C4-2B (cell line): ENCODE results near the gene SELP.

Source experiments
- H3K27ac ChIP-seq: fragments of 450-650 bp; 2 replicates; pipeline ENCODE4 v1.5.1; 2017
- ZFX ChIP-seq: fragments of 450-650 bp; IDR thresholded peaks from 2 replicates; pipeline ENCODE4 v1.6.1; 2017
- TF ChIP-seq, protein P1 (sequence below): fragments of 450-650 bp; conservative IDR thresholded peaks from 2 replicates; pipeline ENCODE4 v1.5.1; 2017; ENCODE audit warnings: mild to moderate bottlenecking

The SELP gene

DNA sequence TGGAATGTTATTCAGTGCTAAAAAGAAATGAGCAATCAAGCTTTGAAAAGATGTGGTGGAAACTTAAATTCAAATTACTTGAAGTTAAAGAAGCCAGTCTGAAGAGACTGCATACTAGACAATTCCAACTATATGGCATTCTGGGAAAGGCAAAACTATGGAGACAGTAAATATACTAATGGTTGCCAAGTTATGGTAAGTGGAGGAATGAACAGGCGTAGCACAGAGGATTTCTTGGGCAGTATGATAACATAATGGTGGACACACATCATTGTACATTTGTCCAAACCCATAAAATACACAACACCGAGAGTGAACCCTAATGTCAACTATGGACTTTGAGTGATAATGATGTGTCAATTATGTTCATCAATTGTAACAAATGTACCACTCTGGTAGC is 21.1 kb upstream of the SELP start:
- TF ChIP-seq, protein P1, sequence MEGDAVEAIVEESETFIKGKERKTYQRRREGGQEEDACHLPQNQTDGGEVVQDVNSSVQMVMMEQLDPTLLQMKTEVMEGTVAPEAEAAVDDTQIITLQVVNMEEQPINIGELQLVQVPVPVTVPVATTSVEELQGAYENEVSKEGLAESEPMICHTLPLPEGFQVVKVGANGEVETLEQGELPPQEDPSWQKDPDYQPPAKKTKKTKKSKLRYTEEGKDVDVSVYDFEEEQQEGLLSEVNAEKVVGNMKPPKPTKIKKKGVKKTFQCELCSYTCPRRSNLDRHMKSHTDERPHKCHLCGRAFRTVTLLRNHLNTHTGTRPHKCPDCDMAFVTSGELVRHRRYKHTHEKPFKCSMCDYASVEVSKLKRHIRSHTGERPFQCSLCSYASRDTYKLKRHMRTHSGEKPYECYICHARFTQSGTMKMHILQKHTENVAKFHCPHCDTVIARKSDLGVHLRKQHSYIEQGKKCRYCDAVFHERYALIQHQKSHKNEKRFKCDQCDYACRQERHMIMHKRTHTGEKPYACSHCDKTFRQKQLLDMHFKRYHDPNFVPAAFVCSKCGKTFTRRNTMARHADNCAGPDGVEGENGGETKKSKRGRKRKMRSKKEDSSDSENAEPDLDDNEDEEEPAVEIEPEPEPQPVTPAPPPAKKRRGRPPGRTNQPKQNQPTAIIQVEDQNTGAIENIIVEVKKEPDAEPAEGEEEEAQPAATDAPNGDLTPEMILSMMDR = no peak
- no peak for TF ChIP-seq ZFX
- no peak overlapping the region for H3K27ac ChIP-seq

DNA sequence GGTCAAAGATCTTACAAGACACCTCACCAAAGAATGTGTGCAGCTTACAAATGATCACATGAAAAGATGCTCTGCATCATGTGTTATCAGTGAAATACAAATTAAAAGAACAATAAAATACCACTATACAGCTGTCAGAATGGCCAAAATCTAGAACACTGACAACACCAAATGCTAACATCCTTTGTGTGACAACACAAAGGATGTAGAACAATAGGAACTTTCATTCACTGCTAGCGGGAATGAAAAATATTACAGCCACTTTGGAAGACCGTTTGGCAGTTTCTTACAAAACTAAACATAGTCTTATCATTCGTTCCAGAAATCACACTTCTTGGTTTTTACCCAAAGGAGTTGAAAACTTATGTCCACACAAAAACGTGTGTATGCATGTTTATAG is 20.6 kb upstream of the SELP start:
- H3K27ac ChIP-seq = no peak overlapping the region
- TF ChIP-seq, protein P1 = no peak
- TF ChIP-seq ZFX = no peak

DNA sequence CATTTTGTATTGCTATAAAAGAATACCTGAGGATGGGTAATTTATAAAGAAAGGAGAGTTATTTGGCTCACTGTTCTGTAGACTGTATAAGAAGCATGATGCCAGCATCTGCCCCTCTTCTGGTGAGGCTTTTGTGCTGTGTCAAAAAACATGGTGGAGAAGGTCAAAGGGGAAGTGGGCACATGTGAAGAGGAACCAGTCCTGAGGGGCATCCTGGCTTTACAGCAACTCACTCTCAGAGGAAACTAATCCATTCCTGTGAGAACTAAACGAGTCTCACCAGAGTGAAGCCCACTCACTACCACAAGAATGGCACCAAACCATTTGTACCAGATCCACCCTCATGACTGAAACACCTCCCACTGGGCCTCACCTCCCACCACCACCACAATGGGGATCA is 18.8 kb upstream of the SELP start:
- TF ChIP-seq, protein P1 = no peak
- TF ChIP-seq ZFX = no peak
- no peak overlapping the region for H3K27ac ChIP-seq

DNA sequence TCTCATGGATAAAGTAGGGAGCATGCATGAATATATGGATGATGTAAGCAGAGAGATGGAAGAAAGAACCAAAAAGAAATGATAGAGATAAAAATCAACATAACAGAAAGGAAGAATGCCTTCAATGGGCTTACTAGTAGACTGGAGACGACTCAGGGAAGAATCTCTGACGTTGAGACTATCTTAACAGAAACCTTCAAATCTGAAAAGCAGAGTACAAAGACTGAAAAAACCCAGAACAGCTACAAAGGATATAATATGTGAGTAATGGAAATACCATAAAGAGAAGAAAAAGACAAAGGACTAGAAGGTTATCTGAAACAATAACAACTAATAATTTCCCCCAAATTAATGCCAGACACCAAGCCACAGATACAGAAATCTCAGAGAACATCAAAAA is 18.3 kb upstream of the SELP start:
- TF ChIP-seq, protein P1 = no peak
- TF ChIP-seq ZFX = no peak
- H3K27ac ChIP-seq = no peak overlapping the region

DNA sequence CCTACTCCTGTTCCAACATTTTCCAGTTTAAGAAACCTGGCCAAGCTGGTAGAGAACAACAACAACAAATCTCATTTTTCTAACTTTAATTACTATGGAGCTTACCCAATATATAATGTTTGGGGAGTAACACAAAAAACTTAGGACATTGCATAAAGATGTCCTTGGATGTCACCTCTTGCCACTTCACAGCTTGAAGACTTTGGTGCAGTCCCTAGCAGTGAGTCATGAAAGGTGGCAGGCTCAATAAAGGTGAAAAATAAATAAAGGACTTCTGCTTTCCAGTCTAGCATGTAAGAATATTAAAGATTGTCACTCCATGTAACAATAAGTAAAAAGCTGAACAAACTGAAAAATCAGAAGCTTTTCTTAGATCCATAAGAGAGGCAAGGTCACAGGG is 17.6 kb upstream of the SELP start:
- no peak overlapping the region for H3K27ac ChIP-seq

DNA sequence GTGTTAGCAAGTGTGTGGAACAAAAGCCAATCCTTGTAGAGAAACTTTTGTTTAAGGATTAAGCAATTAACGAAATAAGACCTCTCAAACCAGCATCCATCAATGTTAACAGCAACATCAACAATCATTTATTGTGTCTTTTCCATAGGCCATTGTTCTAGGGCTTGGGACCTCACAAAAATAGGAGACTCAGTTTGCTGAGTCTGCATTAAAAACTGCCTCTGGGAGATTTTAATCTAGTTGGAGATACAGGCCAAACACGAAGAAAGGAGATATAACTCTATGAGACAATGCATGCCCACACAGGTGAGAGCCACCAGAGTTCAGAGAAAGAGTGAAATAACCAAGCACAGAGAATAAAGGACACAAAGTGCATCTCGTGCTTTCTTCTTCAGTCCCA is 14.4 kb upstream of the SELP start:
- no peak for TF ChIP-seq ZFX
- TF ChIP-seq, protein P1 = no peak
- no peak overlapping the region for H3K27ac ChIP-seq

More for the DNA sequence above, 17.6 kb upstream of the SELP start:
- TF ChIP-seq, protein P1 = no peak
- no peak for TF ChIP-seq ZFX

DNA sequence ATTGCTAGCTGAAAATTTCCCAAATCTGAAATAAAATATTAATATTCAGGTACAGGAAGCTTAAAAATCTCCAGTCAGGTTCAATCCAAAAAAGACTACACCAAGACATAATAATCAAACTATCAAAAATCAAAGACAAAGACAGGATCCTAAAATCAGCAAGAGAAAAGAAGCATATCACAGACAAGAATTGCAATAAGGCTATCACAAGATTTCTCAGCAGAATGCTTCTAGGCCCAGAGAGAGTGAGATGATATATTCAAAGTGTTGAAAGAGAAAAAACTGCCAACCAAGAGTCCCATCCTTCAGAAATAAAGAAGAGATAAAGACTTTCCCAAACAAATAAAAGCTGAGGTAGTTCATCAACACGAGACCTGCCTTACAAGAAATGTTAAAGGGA is 5.0 kb upstream of the SELP start:
- TF ChIP-seq, protein P1 = no peak
- no peak for TF ChIP-seq ZFX
- no peak overlapping the region for H3K27ac ChIP-seq
